Calu3 (cell line): Measurements from ENCODE around the gene MCM5. TPM values are rescaled to one million over a fixed set of nuclear protein-coding genes. Genes with fewer than 3 reads are reported as not detected.

Experiments used
- BruUV-seq: library from RNA; stranded (reverse); fragments of 400-500 nt; replicated peaks from 2 replicates; lab custom pipeline; 2021; lab: Mats Ljungman, UMichigan
- CTCF ChIA-PET: fragments of 300-600 bp; sonication (Branson Sonifier 250); formaldehyde crosslinking; loops from one replicate; lab custom pipeline; 2022; ENCODE audit warnings: antibody characterized with exemption; lab: Charles Lee
- DNase-seq: peaks from one replicate; pipeline ENCODE4 v3.0.0; 2022
- H3K27ac Mint-ChIP-seq: one replicate; pipeline ENCODE4 v1.8.0; 2022; ENCODE audit warnings: mixed read lengths; ENCODE audit not compliant: unreplicated experiment
- H3K27me3 Mint-ChIP-seq: one replicate; pipeline ENCODE4 v1.8.0; 2022; ENCODE audit warnings: mixed read lengths; ENCODE audit not compliant: unreplicated experiment
- H3K36me3 Mint-ChIP-seq: one replicate; pipeline ENCODE4 v1.8.0; 2022; ENCODE audit warnings: mild to moderate bottlenecking, moderate library complexity, mixed read lengths; ENCODE audit not compliant: insufficient read depth, unreplicated experiment
- H3K4me1 Mint-ChIP-seq: one replicate; pipeline ENCODE4 v1.8.0; 2022; ENCODE audit warnings: mild to moderate bottlenecking, low read depth, mixed read lengths; ENCODE audit not compliant: unreplicated experiment
- H3K4me3 Mint-ChIP-seq: one replicate; pipeline ENCODE4 v1.8.0; 2022; ENCODE audit warnings: mild to moderate bottlenecking, low read depth, moderate library complexity, mixed read lengths; ENCODE audit not compliant: unreplicated experiment
- H3K9me3 Mint-ChIP-seq: one replicate; pipeline ENCODE4 v1.8.0; 2022; ENCODE audit warnings: low read depth, mixed read lengths; ENCODE audit not compliant: unreplicated experiment
- CTCF ChIP-seq: fragments of 200-600 bp; IDR thresholded peaks from one replicate; pipeline ENCODE4 v1.8.0; 2022; ENCODE audit warnings: antibody characterized with exemption; ENCODE audit not compliant: unreplicated experiment
- intact Hi-C: fragments of 100-400 bp; cut with micrococcal nuclease; formaldehyde crosslinking; loops from one replicate; pipeline ENCODE4 v1.10.0; 2022; ENCODE audit not compliant: unreplicated experiment
- total RNA-seq: library from RNA; stranded (reverse); gene quantifications from 2 replicates; pipeline ENCODE4 v1.2.3, GENCODE V29; 2022

Gene MCM5
- total RNA-seq, 1 experiment from 2014 or later, result 88.4 TPM

GRCh38 chr22:35401863-35402262, 1.9 kb downstream of the MCM5 start:
- CTCF ChIA-PET, result interaction anchor here (0.7 kb wide), 1 partner anchor 27 kb away, joined by 3 read pairs; no protein-coding TSS in a partner anchor
- Mint-ChIP-seq H3K4me3 (no peak overlapping the region), H3K27ac (peak overlapping the region; percentile 69)

GRCh38 chr22:35403356-35403755, 3.4 kb downstream of the MCM5 start:
- Mint-ChIP-seq H3K27ac (no peak overlapping the region), H3K4me3 (no peak overlapping the region), H3K9me3 (no peaks in the 10 kb centered on the region), H3K4me1 (peaks cover 21% of the 10 kb centered on the region), H3K36me3 (peaks cover 72% of the 10 kb centered on the region), H3K27me3 (no peaks in the 10 kb centered on the region)
- intact Hi-C loops, result no loop called here
- CTCF ChIA-PET, result interaction anchor here (0.7 kb wide), 1 partner anchor 199 kb away, joined by 3 read pairs; no protein-coding TSS in a partner anchor
- BruUV-seq, result no TSS peak
- DNase-seq, result no peak
- no peak for TF ChIP-seq CTCF

More at GRCh38 chr22:35401863-35402262, 1.9 kb downstream of the MCM5 start:
- no TSS peak for BruUV-seq
- H3K36me3 Mint-ChIP-seq, result peaks cover 62% of the 10 kb centered on the region
- peaks cover 21% of the 10 kb centered on the region for H3K4me1 Mint-ChIP-seq
- H3K9me3 Mint-ChIP-seq, result no peaks in the 10 kb centered on the region
- intact Hi-C loops, result no loop called here
- no peak for DNase-seq
- no peaks in the 10 kb centered on the region for H3K27me3 Mint-ChIP-seq
- no peak for TF ChIP-seq CTCF

- no peak for DNase-seq
- Mint-ChIP-seq H3K36me3 (peaks cover 68% of the 10 kb centered on the region), H3K9me3 (no peaks in the 10 kb centered on the region), H3K27me3 (no peaks in the 10 kb centered on the region), H3K4me1 (peaks cover 21% of the 10 kb centered on the region), H3K27ac (no peak overlapping the region), H3K4me3 (no peak overlapping the region)
- BruUV-seq, result no TSS peak
- intact Hi-C loops, result no loop called here
- CTCF ChIA-PET, result interaction anchor here (0.7 kb wide), 1 partner anchor 198 kb away, joined by 3 read pairs; no protein-coding TSS in a partner anchor
- TF ChIP-seq CTCF, result no peak
Measured at GRCh38 chr22:35404176-35404575, 4.2 kb downstream of the MCM5 start.

GRCh38 chr22:35406443-35406842, 6.5 kb downstream of the MCM5 start:
- CTCF ChIA-PET, result no interaction called here
- TF ChIP-seq CTCF, result no peak
- peaks cover 14% of the 10 kb centered on the region for H3K4me1 Mint-ChIP-seq
- no peak for DNase-seq
- H3K4me3 Mint-ChIP-seq, result no peak overlapping the region
- peaks cover 50% of the 10 kb centered on the region for H3K36me3 Mint-ChIP-seq
- intact Hi-C loops, result no loop called here
- H3K27me3 Mint-ChIP-seq, result no peaks in the 10 kb centered on the region
- no TSS peak for BruUV-seq
- H3K9me3 Mint-ChIP-seq, result no peaks in the 10 kb centered on the region
- no peak overlapping the region for H3K27ac Mint-ChIP-seq
